ENCODE data around the gene TDRD1. TPM values are rescaled to one million over a fixed set of nuclear protein-coding genes. Genes with fewer than 3 reads are reported as not detected.
A peak's percentile ranks its signal among the peaks of the same experiment; 100 is the strongest.
"Not testable (repeated sequence)": the region's sequence is repeated elsewhere in the genome, so short reads cannot be mapped to it uniquely, and the experiment has no call there.

The TDRD1 gene
- total RNA-seq, 1 donor, result 0.72 TPM

DNA sequence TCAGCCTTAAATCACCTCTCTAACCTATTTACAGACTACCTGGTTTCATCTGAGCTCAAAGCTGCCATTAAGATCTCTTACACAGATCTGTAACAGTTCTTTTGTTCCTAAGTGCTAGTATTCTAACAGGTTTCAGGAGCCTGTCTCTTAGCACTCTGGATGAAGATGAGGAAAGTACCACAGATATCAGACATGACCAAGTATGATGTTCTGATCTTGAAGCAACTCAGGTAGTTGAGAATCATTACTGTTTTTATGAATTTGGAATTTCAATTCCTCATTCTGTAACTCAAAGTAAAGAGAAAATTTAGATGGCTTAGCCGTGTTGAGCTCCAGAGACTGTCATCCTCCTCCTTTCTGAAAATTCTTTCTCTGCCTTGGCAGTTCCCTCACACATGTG lies 36.0 kb upstream of the TDRD1 start:
- H3K27me3 ChIP-seq (ENCODE audit: insufficient read depth, low read length), result no peaks in the 10 kb centered on the region
- H2AFZ ChIP-seq (ENCODE audit: low read length), result no peak overlapping the region
- H3K9me3 ChIP-seq (ENCODE audit: low read depth, low read length), result no peaks in the 10 kb centered on the region
- H3K4me1 ChIP-seq (ENCODE audit: insufficient read depth, low read length), result no peaks in the 10 kb centered on the region
- H3K36me3 ChIP-seq (ENCODE audit: insufficient read depth, low read length), result peaks cover 6% of the 10 kb centered on the region
- H3K4me3 ChIP-seq (ENCODE audit: insufficient read depth, low read length), result no peak overlapping the region
- H3K27ac ChIP-seq (ENCODE audit: low read depth, low read length), result no peak overlapping the region
- no peaks in the 10 kb centered on the region for H4K20me1 ChIP-seq (ENCODE audit: insufficient read depth, low read length)
- no peak for TF ChIP-seq CTCF (IDR thresholded peaks at IDR 0.05; ENCODE audit: extremely low read depth, low read depth, low read length)
- H3K79me2 ChIP-seq (ENCODE audit: insufficient read depth, low read length), result no peaks in the 10 kb centered on the region
- no peak for DNase-seq (ENCODE audit: insufficient read length, low spot score, missing footprints)
- no peak overlapping the region for H3K4me2 ChIP-seq (ENCODE audit: insufficient read depth, low read length)

- not testable (repeated sequence) for H3K4me1 ChIP-seq (ENCODE audit: insufficient read depth, low read length); H3K4me3 ChIP-seq (ENCODE audit: insufficient read depth, low read length); H2AFZ ChIP-seq (ENCODE audit: low read length); H3K27me3 ChIP-seq (ENCODE audit: insufficient read depth, low read length); H3K4me2 ChIP-seq (ENCODE audit: insufficient read depth, low read length); H3K79me2 ChIP-seq (ENCODE audit: insufficient read depth, low read length); H3K27ac ChIP-seq (ENCODE audit: low read depth, low read length); H3K9me3 ChIP-seq (ENCODE audit: low read depth, low read length); H3K36me3 ChIP-seq (ENCODE audit: insufficient read depth, low read length); DNase-seq (ENCODE audit: insufficient read length, low spot score, missing footprints); H4K20me1 ChIP-seq (ENCODE audit: insufficient read depth, low read length)
Measured at GRCh38 chr10:114149476-114149875, 29.7 kb upstream of the TDRD1 start.

DNA sequence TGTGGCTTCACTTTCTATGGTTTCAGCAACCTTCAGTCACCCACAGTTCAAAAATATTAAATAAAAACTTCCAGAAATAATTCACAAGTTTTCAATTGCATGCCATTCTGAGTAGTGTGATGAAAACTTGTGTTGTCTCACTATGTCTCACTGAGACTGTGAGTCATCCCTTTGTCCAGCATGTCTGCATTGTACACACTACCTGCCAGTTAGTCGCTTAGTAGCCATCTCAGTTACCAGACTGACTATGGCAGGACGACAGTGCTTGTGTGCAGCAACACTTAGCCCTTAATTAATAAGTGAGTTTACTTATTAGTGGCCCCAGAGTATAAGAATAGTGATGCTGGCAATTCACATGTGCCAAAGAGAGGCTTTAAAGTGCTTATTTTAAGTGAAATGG lies 27.7 kb upstream of the TDRD1 start:
- TF ChIP-seq CTCF (IDR thresholded peaks at IDR 0.05; ENCODE audit: extremely low read depth, low read depth, low read length), result no peak
- peak overlapping the region; percentile 6 for H3K4me2 ChIP-seq (ENCODE audit: insufficient read depth, low read length)
- no peaks in the 10 kb centered on the region for H3K27me3 ChIP-seq (ENCODE audit: insufficient read depth, low read length)
- no peaks in the 10 kb centered on the region for H3K79me2 ChIP-seq (ENCODE audit: insufficient read depth, low read length)
- H3K9me3 ChIP-seq (ENCODE audit: low read depth, low read length), result no peaks in the 10 kb centered on the region
- H3K27ac ChIP-seq (ENCODE audit: low read depth, low read length), result peak overlapping the region; percentile 10
- no peaks in the 10 kb centered on the region for H4K20me1 ChIP-seq (ENCODE audit: insufficient read depth, low read length)
- DNase-seq (ENCODE audit: insufficient read length, low spot score, missing footprints), result peak; percentile 54
- no peak overlapping the region for H2AFZ ChIP-seq (ENCODE audit: low read length)
- no peak overlapping the region for H3K4me3 ChIP-seq (ENCODE audit: insufficient read depth, low read length)
- peaks cover 7% of the 10 kb centered on the region for H3K36me3 ChIP-seq (ENCODE audit: insufficient read depth, low read length)
- H3K4me1 ChIP-seq (ENCODE audit: insufficient read depth, low read length), result peaks cover 6% of the 10 kb centered on the region

GRCh38 chr10:114151892-114152291 lies 27.3 kb upstream of the TDRD1 start:
- H3K4me1 ChIP-seq (ENCODE audit: insufficient read depth, low read length), result peaks cover 6% of the 10 kb centered on the region
- H2AFZ ChIP-seq (ENCODE audit: low read length), result no peak overlapping the region
- H3K79me2 ChIP-seq (ENCODE audit: insufficient read depth, low read length), result no peaks in the 10 kb centered on the region
- H3K9me3 ChIP-seq (ENCODE audit: low read depth, low read length), result no peaks in the 10 kb centered on the region
- no peaks in the 10 kb centered on the region for H3K27me3 ChIP-seq (ENCODE audit: insufficient read depth, low read length)
- H3K4me3 ChIP-seq (ENCODE audit: insufficient read depth, low read length), result no peak overlapping the region
- no peaks in the 10 kb centered on the region for H4K20me1 ChIP-seq (ENCODE audit: insufficient read depth, low read length)
- TF ChIP-seq CTCF (IDR thresholded peaks at IDR 0.05; ENCODE audit: extremely low read depth, low read depth, low read length), result no peak
- peak overlapping the region; percentile 10 for H3K27ac ChIP-seq (ENCODE audit: low read depth, low read length)
- peaks cover 10% of the 10 kb centered on the region for H3K36me3 ChIP-seq (ENCODE audit: insufficient read depth, low read length)
- DNase-seq (ENCODE audit: insufficient read length, low spot score, missing footprints), result no peak
- H3K4me2 ChIP-seq (ENCODE audit: insufficient read depth, low read length), result no peak overlapping the region
